HG03460 (cell line): Measurements from ENCODE around the gene CDKN2B-AS1.

Experiments used
- ATAC-seq: cut with Tn5 transposase; IDR thresholded peaks from one replicate; pipeline ENCODE4 v1.9.1; 2021; ENCODE audit not compliant: unreplicated experiment

CDKN2B-AS1 gene

GRCh38 chr9:21982391-21982790 lies 12.2 kb upstream of the CDKN2B-AS1 start:
- no peak for ATAC-seq

- ATAC-seq, result no peak
Observed at GRCh38 chr9:21982861-21983560, 11.6 kb upstream of the CDKN2B-AS1 start.

GRCh38 chr9:21983561-21983935 lies 11.0 kb upstream of the CDKN2B-AS1 start:
- ATAC-seq, result no peak

- no peak for ATAC-seq
Observed at GRCh38 chr9:21984101-21984500, 10.5 kb upstream of the CDKN2B-AS1 start.

GRCh38 chr9:21985964-21986667 lies 8.5 kb upstream of the CDKN2B-AS1 start:
- peak; percentile 38 for ATAC-seq

GRCh38 chr9:21988056-21988990 lies 6.3 kb upstream of the CDKN2B-AS1 start:
- ATAC-seq, result no peak

- no peak for ATAC-seq
Observed at GRCh38 chr9:21989440-21990189, 5.0 kb upstream of the CDKN2B-AS1 start.

GRCh38 chr9:21991072-21991959 lies 3.3 kb upstream of the CDKN2B-AS1 start:
- no peak for ATAC-seq

- ATAC-seq, result no peak
Observed at GRCh38 chr9:21993007-21993406, 1.6 kb upstream of the CDKN2B-AS1 start.

GRCh38 chr9:21993893-21994555 lies 567 bp upstream of the CDKN2B-AS1 start, which contains the start of gene CDKN2A:
Gene CDKN2A, minus strand, starts transcription at chr9:21994392.
- ATAC-seq, result peak; percentile 32

- peak; percentile 84 for ATAC-seq
Observed at GRCh38 chr9:21995006-21995665, 545 bp downstream of the CDKN2B-AS1 start.

- ATAC-seq, result peak; percentile 20
Observed at GRCh38 chr9:21995666-21996398, 1.2 kb downstream of the CDKN2B-AS1 start.

GRCh38 chr9:21996438-21996837 lies 1.8 kb downstream of the CDKN2B-AS1 start:
- ATAC-seq, result no peak

- no peak for ATAC-seq
Observed at GRCh38 chr9:21996858-21997257, 2.3 kb downstream of the CDKN2B-AS1 start.

GRCh38 chr9:21997480-21997879 lies 2.9 kb downstream of the CDKN2B-AS1 start:
- no peak for ATAC-seq

GRCh38 chr9:21998026-21998425 lies 3.4 kb downstream of the CDKN2B-AS1 start:
- ATAC-seq, result no peak

- no peak for ATAC-seq
Observed at GRCh38 chr9:22002038-22002437, 7.4 kb downstream of the CDKN2B-AS1 start.
